GM12875 (cell line): ENCODE results near the gene STPG4.

ENCODE experiments used
- H3K4me3 ChIP-seq: one replicate; pipeline ENCODE4 v1.5.1; 2011; ENCODE audit warnings: low read depth, low read length, control low read depth
- CTCF ChIP-seq: IDR thresholded peaks from 2 replicates; pipeline ENCODE4 v1.5.1; 2011; ENCODE audit warnings: low read depth, mild to moderate bottlenecking, control low read depth, inconsistent platforms, low read length, moderate library complexity, borderline replicate concordance; ENCODE audit not compliant: insufficient read depth

The STPG4 gene

GRCh38 chr2:47058003-47058931 lies 96.8 kb downstream of the STPG4 start:
- TF ChIP-seq CTCF: no peak
- H3K4me3 ChIP-seq: no peak overlapping the region

- TF ChIP-seq CTCF: no peak
- no peak overlapping the region for H3K4me3 ChIP-seq
Measured at GRCh38 chr2:47057687-47058002, 97.5 kb downstream of the STPG4 start.

- no peak for TF ChIP-seq CTCF
- H3K4me3 ChIP-seq: no peak overlapping the region
Measured at GRCh38 chr2:47056868-47057686, 98.0 kb downstream of the STPG4 start.

- no peak for TF ChIP-seq CTCF
Measured at GRCh38 chr2:47056374-47056773, 98.7 kb downstream of the STPG4 start.

GRCh38 chr2:47054868-47055267 lies 100.2 kb downstream of the STPG4 start:
- no peak for TF ChIP-seq CTCF
- no peak overlapping the region for H3K4me3 ChIP-seq

More at GRCh38 chr2:47056374-47056773, 98.7 kb downstream of the STPG4 start:
- H3K4me3 ChIP-seq: no peak overlapping the region

- no peak for TF ChIP-seq CTCF
- no peak overlapping the region for H3K4me3 ChIP-seq
Measured at GRCh38 chr2:47054036-47054555, 101.0 kb downstream of the STPG4 start.
